Endothelial cell of umbilical vein (primary cell): ENCODE measurements around the gene EPS8. TPM values are rescaled to one million over a fixed set of nuclear protein-coding genes. Genes with fewer than 3 reads are reported as not detected.

Source experiments
- BruUV-seq: library from RNA; stranded (reverse); fragments of 400-500 nt; replicated peaks from 2 replicates; lab custom pipeline; 2021; lab: Mats Ljungman, UMichigan
- CTCF ChIA-PET: fragments of 300-600, 350-600 bp; sonication (Branson Sonifier 250); formaldehyde crosslinking; loops from one replicate; lab custom pipeline; 2021; ENCODE audit warnings: antibody characterized with exemption, inconsistent platforms; lab: Charles Lee
- POLR2A ChIA-PET: fragments of 300-600, 350-600 bp; sonication (Branson Sonifier 250); formaldehyde crosslinking; loops from one replicate; lab custom pipeline; 2021; ENCODE audit warnings: antibody characterized with exemption, inconsistent platforms; lab: Charles Lee
- DNase-seq: peaks from one replicate; pipeline ENCODE4 v3.0.0-alpha.2; 2011; ENCODE audit warnings: low read depth, low spot score
- FAIRE-seq: peaks from 2 replicates; lab custom pipeline; 2011; peaks lifted over from hg19 to GRCh38; lab: Jason Lieb, UNC
- H2AFZ ChIP-seq: 2 replicates; pipeline ENCODE4 v1.6.0; 2012; ENCODE audit warnings: low read depth, low read length, control low read depth, inconsistent platforms
- H3K27ac ChIP-seq: 2 replicates; pipeline ENCODE4 v1.5.1; 2011; ENCODE audit warnings: low read depth, mild to moderate bottlenecking, control low read depth, low read length, moderate library complexity; ENCODE audit not compliant: insufficient read depth
- H3K27me3 ChIP-seq, 2 experiments: 2 replicates each; pipeline versions ENCODE4 v1.6.0 to v1.6.1; 2011; ENCODE audit warnings: low read length in 2 of 2, mixed read lengths in 1 of 2; ENCODE audit not compliant: control insufficient read depth in 2 of 2, insufficient read depth in 2 of 2
- H3K36me3 ChIP-seq, 2 experiments: 2 replicates in 1 of 2; 3 replicates in 1 of 2; pipeline ENCODE4 v1.5.1; 2011; ENCODE audit warnings: low read length in 2 of 2, mild to moderate bottlenecking in 1 of 2, moderate library complexity in 1 of 2; ENCODE audit not compliant: control insufficient read depth in 2 of 2, insufficient read depth in 2 of 2; ENCODE audit errors: extremely low read depth in 1 of 2
- H3K4me1 ChIP-seq: 3 replicates; pipeline ENCODE4 v1.5.1; 2011; ENCODE audit warnings: mild to moderate bottlenecking, low read length; ENCODE audit not compliant: control insufficient read depth, insufficient read depth; ENCODE audit errors: extremely low read depth
- H3K4me2 ChIP-seq: 2 replicates; pipeline ENCODE4 v1.6.1; 2011; ENCODE audit warnings: low read length, control low read depth, mixed read lengths; ENCODE audit not compliant: insufficient read depth
- H3K4me3 ChIP-seq, 3 experiments: fragments of 200-600 bp in 1 of 3; sonication (generic), shearing (Covaris generic) in 1 of 3; replicated peaks in 1 of 3; 2 replicates each; pipeline ENCODE4 v1.5.1; 2011 to 2016; ENCODE audit warnings: control low read depth in 3 of 3, low read length in 3 of 3, mild to moderate bottlenecking in 2 of 3, inconsistent platforms in 1 of 3, low read depth in 1 of 3, moderate library complexity in 1 of 3; ENCODE audit not compliant: insufficient read depth in 1 of 3
- H3K79me2 ChIP-seq: 2 replicates; pipeline ENCODE4 v1.6.0; 2012; ENCODE audit warnings: low read length, inconsistent platforms; ENCODE audit not compliant: control insufficient read depth, insufficient read depth
- H3K9ac ChIP-seq: replicated peaks from 2 replicates; pipeline ENCODE3; 2011; ENCODE audit warnings: low read length, control low read depth; ENCODE audit not compliant: insufficient read depth; ENCODE audit errors: extremely low read depth
- H3K9me1 ChIP-seq: replicated peaks from 3 replicates; pipeline ENCODE4 v1.6.0; 2011; ENCODE audit warnings: mild to moderate bottlenecking, low read length; ENCODE audit not compliant: control insufficient read depth, insufficient read depth; ENCODE audit errors: extremely low read depth
- H3K9me3 ChIP-seq: replicated peaks from 2 replicates; pipeline ENCODE4 v1.5.1; 2012; ENCODE audit warnings: low read length, inconsistent platforms; ENCODE audit not compliant: control insufficient read depth, insufficient read depth
- H4K20me1 ChIP-seq: replicated peaks from 2 replicates; pipeline ENCODE3; 2011; ENCODE audit warnings: mild to moderate bottlenecking, low read length; ENCODE audit not compliant: control insufficient read depth, insufficient read depth; ENCODE audit errors: extremely low read depth
- EZH2 ChIP-seq: IDR thresholded peaks from 2 replicates; pipeline ENCODE4 v1.6.1; 2012; ENCODE audit warnings: borderline replicate concordance, low read depth, mild to moderate bottlenecking, moderate library complexity, low read length, inconsistent platforms; ENCODE audit not compliant: severe bottlenecking
- FOS ChIP-seq: IDR thresholded peaks from 2 replicates; pipeline ENCODE4 v1.6.1; 2011; ENCODE audit warnings: mild to moderate bottlenecking, low read length, moderate library complexity, borderline replicate concordance; ENCODE audit not compliant: insufficient read depth
- JUN ChIP-seq: IDR thresholded peaks from 2 replicates; pipeline ENCODE4 v1.6.1; 2011; ENCODE audit warnings: borderline replicate concordance, low read depth; ENCODE audit not compliant: insufficient read length, insufficient read depth
- MYC ChIP-seq: IDR thresholded peaks from one replicate; pipeline ENCODE4 v1.6.1; 2011; ENCODE audit warnings: mild to moderate bottlenecking, low read depth, low read length
- POLR2AphosphoS5 ChIP-seq: IDR thresholded peaks from 2 replicates; pipeline ENCODE4 v1.6.1; 2012; ENCODE audit warnings: low read depth, mild to moderate bottlenecking, control low read depth, low read length, moderate library complexity; ENCODE audit not compliant: insufficient read depth
- dilution Hi-C: fragments of 300-500 bp; cut with MboI; formaldehyde crosslinking; loops from one replicate; pipeline ENCODE4 v1.15.0; 2019; ENCODE audit warnings: low sequenced_read_pairs; ENCODE audit not compliant: extremely low pct_ligation_motif_present
- intact Hi-C: fragments of 100-400 bp; cut with micrococcal nuclease; formaldehyde crosslinking; loops from one replicate; pipeline ENCODE4 v1.10.0; 2022
- polyA plus RNA-seq, 4 experiments: library from polyadenylated mRNA; depleted of rRNA in 3 of 4; stranded (reverse) in 3 of 4; unstranded in 1 of 4; fragments of >200 nt; gene quantifications; 2 replicates each; pipeline versions ENCODE4 v1.2.1 to v1.2.3, GENCODE V29; 2011 to 2012; ENCODE audit warnings: missing spikeins in 1 of 4
- total RNA-seq: library from RNA; stranded (reverse); gene quantifications from 2 replicates; pipeline ENCODE4 v1.2.3, GENCODE V29; 2021
- TF ChIP-seq, protein P1 (sequence below), 2 donors: IDR thresholded peaks; 1 replicate in 1 of 2; 2 replicates in 1 of 2; pipeline ENCODE4 v1.5.1; 2011; ENCODE audit warnings: low read length in 2 of 2, mild to moderate bottlenecking in 2 of 2, moderate library complexity in 2 of 2, control low read depth in 1 of 2, inconsistent platforms in 1 of 2, low read depth in 1 of 2; ENCODE audit not compliant: insufficient read depth in 1 of 2; ENCODE audit errors: extremely low read depth in 1 of 2
- TF ChIP-seq, protein P2 (sequence below): IDR thresholded peaks from 2 replicates; pipeline ENCODE4 v1.6.1; 2011; ENCODE audit not compliant: insufficient read depth, insufficient read length

Gene EPS8
- total and polyA plus RNA-seq, 2 donors (not counting 3 experiments of a cell fraction or from before 2014, with no cell fraction given) = 8.4 to 11.9 TPM

DNA sequence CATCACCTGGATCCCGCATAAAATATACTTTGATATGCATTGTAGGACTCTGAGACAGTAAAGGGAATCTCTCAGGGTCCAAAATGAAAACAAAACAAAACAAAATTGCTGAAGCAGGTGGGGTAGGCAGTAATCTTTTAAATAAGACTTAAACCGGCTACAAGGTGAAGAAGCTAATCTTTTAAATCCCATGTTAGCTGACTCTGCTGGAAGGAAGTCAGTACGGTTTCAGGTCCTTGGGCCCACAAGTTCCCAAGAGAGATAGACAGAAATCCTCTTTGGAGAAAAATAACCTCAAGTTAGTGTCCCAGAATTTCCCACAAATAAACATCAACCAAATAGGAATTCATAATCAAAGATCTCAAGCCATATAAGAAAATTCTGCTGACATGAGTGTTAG is 5.0 kb upstream of the EPS8 start:
- dilution Hi-C loops (no loop called here), intact Hi-C loops (loop anchor here (5.0 kb wide), 1 partner anchor 1537 kb away; no protein-coding TSS in a partner anchor)
- H3K79me2 ChIP-seq = no peaks in the 10 kb centered on the region
- no peaks in the 10 kb centered on the region for H3K27me3 ChIP-seq
- H3K36me3 ChIP-seq = no peaks in the 10 kb centered on the region
- H3K4me3 ChIP-seq = no peak overlapping the region
- ChIA-PET POLR2A (no interaction called here), CTCF (interaction anchor here (2.1 kb wide), 1 partner anchor 210 kb away, joined by 7 read pairs; no protein-coding TSS in a partner anchor)
- H3K4me2 ChIP-seq = no peak overlapping the region
- H3K4me1 ChIP-seq = peaks cover 10% of the 10 kb centered on the region
- DNase-seq (no peak), FAIRE-seq (no peak)
- no peak for TF ChIP-seq POLR2AphosphoS5
- TF ChIP-seq MYC = no peak
- TF ChIP-seq, protein P1, sequence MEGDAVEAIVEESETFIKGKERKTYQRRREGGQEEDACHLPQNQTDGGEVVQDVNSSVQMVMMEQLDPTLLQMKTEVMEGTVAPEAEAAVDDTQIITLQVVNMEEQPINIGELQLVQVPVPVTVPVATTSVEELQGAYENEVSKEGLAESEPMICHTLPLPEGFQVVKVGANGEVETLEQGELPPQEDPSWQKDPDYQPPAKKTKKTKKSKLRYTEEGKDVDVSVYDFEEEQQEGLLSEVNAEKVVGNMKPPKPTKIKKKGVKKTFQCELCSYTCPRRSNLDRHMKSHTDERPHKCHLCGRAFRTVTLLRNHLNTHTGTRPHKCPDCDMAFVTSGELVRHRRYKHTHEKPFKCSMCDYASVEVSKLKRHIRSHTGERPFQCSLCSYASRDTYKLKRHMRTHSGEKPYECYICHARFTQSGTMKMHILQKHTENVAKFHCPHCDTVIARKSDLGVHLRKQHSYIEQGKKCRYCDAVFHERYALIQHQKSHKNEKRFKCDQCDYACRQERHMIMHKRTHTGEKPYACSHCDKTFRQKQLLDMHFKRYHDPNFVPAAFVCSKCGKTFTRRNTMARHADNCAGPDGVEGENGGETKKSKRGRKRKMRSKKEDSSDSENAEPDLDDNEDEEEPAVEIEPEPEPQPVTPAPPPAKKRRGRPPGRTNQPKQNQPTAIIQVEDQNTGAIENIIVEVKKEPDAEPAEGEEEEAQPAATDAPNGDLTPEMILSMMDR (IDR thresholded peaks at IDR 0.05; ENCODE audit: extremely low read depth in 1 of 2, insufficient read depth in 1 of 2, low read depth in 1 of 2, low read length in 2 of 2) = no peak
- TF ChIP-seq EZH2 = no peak
- no peak for TF ChIP-seq JUN
- no peak for TF ChIP-seq FOS
- TF ChIP-seq, protein P2, sequence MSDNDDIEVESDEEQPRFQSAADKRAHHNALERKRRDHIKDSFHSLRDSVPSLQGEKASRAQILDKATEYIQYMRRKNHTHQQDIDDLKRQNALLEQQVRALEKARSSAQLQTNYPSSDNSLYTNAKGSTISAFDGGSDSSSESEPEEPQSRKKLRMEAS = no peak
- no peaks in the 10 kb centered on the region for H3K9me1 ChIP-seq
- no peaks in the 10 kb centered on the region for H4K20me1 ChIP-seq
- H3K9me3 ChIP-seq = no peaks in the 10 kb centered on the region
- H3K9ac ChIP-seq = no peak overlapping the region
- no peak overlapping the region for H2AFZ ChIP-seq
- H3K27ac ChIP-seq = no peak overlapping the region
- no TSS peak for BruUV-seq
